Measurements from ENCODE around the gene AQP1.
A peak's percentile ranks its signal among the peaks of the same experiment; 100 is the strongest.

AQP1 gene

DNA sequence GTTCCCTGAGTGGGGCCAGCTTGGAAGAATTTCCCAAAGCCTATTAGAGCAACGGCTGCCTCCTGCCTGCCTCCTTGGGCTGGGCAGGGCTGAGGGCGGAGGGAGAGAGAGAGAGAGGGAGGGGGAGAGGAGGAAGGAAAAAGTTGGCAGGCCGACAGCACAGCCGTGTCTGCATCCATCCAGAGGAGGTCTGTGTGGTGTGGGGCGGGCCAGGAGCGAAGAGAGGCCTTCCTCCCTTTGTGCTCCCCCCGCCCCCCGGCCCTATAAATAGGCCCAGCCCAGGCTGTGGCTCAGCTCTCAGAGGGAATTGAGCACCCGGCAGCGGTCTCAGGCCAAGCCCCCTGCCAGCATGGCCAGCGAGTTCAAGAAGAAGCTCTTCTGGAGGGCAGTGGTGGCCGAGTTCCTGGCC lies at the start of gene AQP1:
TSS of gene AQP1 (plus strand) at position 293 of the 409 bp plus-strand sequence. CDS start at position 350, 57 bp downstream.
- DNase-seq: peak in 1 of 2 experiments; percentile 57

DNA sequence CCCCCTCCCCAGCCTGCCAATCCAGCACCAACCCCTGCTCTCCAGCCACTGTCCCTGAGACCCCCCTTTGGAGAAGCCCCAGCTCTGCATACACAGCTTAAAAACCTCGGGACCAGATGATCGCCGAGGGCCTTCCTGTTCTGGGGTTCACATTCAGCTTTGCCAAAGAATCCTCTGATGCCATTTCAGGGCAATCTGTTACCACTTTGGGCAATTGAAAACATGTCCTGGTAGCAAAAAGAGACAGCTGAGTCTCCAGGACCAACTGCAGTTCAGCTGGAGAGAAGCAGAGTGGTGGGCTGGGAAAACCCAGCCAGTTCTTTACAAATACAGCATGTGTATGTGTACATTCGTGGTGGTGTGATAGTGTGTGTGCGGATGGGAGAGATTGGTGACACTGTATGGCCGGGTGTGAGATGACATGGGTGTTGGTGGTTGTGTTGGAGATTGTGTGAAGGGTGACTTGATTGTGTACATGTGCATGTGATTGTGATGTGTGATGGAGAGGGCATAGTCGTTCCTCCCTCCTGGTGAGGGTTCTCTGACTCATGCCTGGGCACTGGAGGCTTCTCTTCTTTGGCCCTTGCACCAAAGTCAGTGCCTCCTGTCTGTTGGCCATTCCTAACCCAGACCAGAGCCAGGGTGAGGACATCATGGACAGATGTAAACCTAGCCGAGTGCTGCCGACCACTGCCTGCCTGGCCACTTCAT lies 48.5 kb upstream of the AQP1 start:
- no peak for DNase-seq

DNA sequence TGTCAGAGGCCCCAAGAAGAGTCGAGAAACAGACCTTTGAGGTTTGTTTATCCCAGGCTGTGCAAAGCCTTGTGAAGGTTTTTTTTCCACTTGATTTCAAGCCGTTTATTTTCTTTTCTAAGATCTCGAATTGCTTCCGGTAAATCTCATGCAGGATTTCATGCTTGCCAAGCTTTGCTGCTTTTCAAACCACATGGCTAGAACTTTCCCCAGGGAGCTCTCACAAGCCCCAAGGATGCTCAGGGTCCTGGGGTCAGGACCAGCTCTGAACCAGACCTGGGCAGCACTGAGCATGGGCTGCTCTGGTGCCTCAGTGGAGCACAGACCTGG lies 48.0 kb upstream of the AQP1 start:
- no peak for DNase-seq

DNA sequence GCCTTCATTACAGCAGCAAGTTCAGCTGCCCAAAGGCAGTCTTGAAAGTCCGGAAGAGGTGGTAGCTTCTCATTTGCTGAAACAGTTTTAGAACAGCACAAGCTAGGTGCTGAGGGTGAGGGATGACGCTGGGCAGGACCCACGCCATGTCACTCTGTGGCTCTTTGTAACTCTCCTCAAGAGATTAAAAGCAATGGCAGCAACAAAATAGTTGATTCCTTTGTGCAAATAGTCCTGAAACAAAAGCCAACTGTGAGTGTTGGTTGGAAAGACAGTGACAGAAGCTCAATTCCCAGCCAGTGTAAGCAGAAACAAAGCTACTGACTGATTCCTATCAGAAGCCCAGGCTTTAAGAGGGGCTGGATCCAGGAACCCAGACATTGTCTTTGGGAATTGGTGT lies 47.6 kb upstream of the AQP1 start:
- DNase-seq: no peak

DNA sequence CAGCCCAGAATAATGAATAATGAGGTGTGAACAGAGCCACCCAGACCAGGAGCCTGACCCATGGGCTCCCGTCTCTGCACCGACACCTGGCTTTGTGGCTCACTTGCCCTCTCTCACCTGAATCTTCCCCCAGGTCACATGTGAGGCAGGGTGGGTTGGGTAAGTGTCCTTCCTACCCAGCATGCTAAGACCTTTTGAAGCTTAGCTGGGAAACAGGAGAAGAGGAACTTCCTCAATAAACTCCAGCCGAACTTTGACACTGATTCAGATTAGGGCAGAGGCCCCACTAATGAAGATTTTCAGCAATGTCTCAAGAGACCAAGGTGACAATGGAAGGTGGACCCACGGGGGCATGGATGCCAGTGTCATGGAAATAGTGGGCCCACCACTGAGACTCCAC lies 46.6 kb upstream of the AQP1 start:
- no peak for DNase-seq

DNA sequence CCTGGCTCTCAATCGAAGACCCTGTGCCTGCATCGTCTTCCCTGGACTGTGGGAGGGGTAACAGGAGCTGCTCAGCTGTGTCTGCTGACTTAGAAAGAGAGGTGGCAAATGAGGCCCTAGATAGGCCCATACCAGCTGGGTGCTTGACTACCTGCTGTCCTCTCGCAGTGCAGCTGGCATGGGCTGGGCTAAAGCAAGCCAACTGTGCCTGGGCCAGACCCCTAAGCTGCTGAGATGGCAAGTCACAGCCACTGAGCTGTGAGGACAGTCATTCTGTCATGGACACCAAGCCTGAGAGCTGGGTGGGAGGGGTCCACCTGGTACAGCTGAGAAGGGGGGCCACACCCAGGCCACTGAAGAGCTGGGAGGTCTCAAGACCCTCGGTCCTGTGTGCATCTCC lies 45.8 kb upstream of the AQP1 start:
- DNase-seq: peak in 1 of 2 experiments; percentile 26

DNA sequence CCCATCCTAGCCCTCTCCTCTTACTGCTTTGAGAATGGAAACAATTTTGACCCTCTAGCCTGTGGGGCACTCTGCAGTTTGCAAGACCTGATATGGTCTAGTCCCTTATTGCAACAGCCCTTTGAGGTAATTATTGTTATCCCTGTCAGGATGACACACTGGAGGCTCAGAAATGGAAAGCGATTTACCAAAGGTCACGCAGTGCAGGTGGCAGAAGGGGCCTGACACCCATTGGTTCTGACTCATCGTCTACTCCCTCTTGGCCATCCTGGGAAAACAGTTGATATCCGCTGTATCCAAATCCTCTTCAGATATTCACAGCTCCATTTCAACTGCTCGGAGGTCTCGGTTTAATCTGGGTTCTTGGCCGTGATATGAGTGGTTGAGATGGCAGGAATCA lies 44.7 kb upstream of the AQP1 start:
- DNase-seq: no peak

DNA sequence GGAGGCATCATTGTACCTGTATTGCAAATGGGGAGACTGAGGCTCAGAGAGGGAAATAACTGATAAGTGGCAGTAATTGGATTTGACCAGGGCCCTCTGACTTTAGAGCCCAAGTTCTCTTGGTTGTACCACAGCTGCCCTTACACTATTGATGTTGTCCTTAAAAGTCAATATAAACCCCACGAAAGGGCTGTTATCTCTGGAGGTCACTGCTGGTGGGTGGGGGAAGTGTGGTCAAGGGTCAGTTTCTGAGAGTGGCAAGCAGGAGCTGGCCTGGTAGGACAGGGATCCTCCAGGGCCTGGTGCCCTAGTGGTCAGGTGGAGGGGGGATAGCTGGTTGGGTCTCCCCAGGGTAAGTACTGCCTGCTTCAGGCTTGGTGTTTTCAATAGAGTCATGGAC lies 44.2 kb upstream of the AQP1 start:
- DNase-seq: no peak

DNA sequence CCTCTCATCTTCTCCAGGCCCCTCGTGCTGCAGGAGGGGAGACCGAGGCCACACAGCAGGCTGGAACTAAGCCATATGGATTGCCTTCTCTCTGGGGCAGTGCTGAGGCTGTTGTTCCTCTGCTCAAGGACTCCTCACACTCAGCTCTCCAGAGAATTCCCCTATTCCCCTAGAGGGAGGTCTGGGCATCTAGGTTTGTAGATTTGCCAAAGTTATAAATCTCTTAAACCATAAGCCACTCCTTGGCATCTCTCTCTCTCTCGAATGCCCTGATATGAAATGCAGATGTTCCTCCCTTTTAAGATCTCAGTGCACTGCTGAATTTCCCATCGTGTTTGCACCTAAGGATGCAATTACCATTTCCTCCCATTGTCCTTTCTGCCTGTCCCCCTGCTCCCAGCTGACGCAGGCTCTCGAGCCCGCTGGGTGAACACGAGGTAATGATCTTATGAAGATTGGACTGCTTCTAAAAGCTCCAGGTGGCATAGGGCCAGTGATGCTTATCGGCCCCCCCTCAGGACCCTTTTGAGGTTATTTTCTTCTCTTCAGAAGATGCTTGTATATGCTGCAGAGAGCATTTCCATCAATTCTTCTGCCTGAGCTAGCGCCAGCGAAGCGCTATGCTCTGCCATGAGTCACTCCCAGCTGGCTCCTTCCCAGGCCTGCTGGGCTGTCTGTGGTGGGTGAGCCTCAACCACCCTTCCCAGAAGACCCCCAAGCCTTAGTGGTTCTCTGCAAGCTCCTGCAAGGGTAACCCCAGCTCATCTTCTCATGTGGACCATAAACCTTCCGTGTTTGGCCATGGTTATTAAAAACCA lies 41.6 kb upstream of the AQP1 start:
- DNase-seq: peak; percentile 40 to 73

DNA sequence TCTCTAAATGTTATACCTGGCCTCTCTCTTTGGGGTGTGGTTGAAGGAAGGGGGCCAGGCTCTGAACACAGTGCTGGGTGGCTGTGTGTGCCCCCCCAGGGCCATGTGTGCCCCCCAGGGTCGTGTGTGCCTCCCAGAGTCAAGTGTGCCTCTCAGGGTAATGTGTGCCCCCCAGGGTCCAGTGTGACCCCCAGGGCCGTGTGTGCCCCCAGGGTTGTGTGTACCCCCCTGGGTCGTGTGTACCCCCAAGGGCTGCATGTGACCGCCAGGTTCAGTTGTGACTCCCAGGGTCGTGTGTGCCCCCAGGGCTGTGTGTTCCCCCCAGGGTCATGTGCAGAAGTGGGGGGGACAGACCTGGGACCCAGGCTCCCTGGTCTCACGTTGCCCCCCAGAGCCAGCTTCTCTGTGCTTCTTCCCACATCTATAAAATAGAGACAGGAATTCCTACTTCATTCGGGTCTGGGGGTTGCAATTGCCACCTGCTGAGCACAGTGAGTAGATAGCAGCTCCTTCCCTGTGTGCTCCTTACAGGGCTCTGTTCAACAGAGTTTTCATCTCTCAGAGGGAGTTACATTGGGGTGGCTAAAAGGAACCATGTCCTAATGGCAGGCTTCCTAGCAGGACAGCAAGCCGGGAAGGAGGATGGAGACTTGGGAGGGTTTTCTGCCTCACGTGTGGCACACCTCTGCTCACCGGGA lies 40.7 kb upstream of the AQP1 start:
- DNase-seq: no peak

DNA sequence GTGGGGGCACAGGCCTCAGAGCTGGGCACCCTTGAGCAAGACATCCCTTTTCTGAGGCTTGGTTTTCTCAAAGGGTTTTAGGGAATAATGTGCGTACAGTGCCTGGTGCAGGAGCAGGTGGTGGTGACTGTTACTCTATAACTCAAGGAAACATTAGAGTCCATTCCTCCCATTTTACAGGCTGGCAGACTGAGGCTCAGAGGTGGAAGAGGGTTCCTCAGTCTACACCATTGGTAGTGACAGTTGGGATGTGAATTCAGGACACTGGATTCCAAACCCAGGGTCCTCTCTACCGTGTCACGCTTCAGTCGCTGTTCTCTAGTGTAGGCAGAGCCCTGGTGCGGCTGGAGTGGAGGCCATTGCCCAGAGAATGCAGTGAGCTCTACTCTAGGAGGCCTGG lies 40.0 kb upstream of the AQP1 start:
- DNase-seq: no peak

DNA sequence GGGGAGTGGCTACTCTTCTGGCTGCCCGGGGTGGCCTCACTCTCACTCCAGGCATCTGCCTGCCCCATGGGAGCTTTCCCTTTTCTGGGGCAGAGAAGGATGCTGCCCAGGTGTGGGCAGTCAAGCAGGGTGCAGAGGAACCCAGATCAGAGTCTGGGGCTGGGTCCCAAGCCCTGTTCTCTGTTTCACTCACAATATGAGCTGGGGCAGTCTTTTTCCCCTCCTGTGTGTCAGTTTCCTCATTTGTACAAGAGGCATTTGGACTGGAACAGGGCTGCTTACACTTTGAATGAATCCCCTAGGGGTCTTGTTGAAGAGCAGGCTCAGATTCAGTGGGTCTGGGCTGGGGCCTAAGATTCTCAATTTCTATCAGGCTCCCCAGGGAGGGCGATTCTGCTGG lies 38.4 kb upstream of the AQP1 start:
- no peak for DNase-seq

DNA sequence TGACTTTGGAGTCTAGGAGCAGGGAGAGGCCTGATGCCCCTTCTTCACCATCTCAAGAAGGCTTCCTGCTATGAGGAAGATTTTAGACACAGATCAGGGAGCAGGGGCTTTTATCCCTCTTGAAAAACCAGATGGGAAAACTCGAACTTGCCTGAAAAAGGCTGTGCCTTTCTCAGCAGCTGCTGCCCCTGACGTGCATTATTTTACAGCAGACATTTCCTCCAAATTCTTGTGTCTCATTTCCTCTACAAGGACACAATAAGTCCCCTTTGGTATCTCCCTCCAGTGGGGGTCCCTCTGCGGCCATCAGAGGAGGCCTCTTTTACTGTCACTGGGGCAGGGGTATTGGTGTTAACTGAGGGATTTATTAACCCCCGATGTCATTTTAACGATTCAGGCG lies 38.0 kb upstream of the AQP1 start:
- no peak for DNase-seq

DNA sequence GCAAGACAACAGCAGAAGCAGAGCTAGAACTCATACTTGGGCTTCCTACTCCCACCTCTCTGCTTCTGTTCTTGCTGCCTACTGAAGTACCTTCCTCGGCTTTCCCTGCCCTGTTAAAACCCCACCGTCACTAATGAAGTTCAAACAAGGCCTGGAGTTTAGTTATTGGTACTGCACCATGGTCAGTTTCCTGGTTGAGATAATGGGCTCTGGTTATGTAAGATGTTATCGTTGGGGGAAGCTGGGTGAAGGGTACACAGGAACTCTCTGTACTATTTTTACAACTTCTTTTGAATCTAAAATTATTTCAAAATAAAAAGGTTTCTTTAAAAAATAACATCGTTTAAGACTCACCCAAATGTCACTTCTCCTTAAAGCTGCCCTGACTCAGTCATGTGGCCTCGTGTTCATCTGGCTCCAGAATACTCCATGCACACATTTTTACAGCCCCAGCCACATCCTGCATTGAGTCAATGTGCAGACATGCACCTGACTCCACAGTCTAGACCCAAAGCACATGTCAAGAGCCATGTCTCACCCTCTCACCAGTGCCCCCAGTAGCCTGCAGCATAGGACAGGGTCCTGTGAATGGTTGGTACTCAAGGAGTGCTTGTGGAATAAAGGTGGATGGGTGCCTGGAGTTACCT lies 36.9 kb upstream of the AQP1 start:
- DNase-seq: no peak

DNA sequence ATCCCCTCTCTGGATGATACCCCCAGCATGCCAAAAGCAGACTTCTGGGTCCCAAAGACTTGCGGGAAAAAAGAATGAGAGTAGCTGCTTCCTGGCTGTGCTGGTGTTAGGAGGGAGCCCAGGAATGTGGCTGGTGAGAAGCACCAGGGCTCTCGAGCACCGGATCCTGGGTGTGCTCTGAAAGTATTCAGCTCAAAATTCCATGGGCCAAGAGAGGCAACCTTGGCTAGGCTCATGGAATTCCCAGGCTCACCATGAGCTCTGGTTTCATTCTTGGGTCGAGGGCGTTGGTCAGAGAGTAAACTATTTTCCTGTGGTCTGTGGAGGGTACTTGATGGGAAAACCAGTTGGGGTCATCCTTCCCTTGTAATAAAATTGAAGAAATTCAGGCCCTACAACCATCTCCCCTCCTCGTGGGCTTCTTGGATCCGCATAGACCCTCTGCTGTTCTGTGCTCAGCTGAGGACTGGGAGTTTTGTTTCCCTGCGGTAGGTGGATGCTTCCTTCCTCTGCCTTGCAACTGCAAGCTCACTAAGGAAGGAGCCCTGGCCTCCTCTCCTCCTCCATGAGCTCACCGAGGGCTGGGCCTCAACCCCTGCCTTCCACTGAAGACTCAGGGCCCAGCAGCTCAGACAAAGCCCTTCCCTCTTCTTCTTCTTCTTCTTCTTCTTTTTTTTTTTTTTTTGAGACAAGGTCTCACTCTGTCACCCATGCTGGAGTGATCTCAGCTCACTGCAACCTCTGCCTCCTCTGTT lies 34.5 kb upstream of the AQP1 start:
- DNase-seq: no peak

DNA sequence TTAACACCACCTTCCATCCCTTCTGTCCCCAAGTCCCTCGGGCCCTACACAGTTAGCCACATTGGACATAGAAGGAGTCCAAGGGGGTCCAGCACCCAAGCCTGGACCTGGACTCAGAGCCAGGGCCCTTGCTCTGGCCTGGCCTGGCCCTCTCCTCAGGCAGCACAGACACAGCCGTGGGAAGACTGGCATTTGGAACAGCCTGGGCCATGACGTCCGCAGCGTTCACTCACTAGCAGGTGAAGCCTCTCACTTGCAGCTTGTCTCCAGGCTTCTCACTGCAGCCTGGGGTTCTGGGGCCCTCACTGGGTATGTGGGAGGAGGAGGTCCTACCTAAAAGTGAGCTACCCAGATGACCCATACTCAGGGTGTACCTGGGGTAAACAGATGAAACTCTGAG lies 33.7 kb upstream of the AQP1 start:
- DNase-seq: no peak

DNA sequence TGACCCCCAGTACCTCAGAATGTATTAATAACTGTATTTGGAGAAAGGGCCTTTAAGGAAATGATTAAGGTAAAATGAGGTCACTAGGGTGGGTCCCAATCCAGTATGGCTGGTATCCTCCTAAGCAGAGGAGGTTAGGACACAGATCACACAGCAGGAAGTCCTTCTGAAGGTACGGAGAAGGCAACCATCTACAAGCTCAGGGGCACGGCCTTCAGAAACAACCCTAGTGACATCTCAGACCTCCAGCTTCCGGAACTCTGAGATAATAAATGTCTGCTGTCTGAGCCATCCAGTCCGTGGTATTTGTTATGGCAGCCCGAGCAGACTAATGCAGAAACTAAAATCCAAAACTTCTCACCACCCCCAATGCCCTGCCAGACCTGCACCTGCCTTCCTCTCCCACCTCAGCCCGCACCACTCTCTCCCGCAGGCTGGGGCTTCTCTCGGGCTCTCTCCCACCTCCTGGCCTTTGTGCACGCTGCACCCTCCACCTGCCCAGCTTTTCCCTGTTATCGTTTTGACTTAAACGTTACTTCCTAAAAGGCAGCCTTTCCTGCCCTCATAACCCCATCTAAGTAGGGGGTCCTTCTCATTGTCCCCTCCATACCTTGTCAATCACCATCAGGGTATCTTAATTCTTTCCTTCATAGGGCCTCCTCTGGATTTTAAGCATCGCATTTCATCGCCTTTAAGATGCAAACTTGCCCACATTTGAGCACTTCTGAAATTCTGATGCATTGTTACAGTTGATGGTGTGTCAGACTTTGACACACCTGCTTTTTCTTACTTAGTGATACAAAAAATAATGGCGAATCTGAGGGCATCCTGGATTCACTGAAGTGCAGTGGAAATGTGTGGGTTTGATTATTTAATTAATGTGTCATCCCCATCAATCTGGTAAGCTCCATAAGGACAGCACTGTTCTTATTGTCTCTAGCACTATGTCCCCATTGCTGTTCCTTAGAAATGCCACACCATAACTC lies 32.2 kb upstream of the AQP1 start:
- DNase-seq: no peak

DNA sequence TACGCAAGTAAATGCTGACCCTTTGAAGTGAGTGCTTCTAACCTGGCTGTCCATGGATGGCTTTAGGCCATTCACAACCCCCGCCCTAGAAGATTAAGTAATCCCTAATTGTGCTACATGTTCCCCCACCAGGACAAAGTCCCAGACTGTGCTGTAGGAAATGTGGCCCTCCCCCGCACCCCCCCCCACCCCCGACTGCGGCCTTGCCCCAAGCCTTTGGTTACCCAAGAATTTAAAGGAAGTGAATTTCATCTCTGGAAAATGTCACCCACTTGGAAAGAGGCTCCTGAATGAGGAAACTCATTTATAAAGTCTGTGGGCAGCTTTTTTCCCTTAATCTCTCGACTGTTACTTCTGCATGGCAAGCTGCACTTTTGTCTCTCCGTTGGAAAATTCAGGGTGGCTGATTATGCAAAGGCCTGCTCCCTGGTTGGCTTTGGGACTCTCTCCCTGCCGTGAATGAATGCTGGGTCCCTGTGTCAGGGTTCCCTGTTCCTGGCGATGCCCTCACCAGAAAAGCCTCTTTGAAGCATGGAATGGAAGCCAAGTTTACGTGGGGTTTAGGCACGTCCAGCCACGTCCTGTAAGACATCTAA lies 31.4 kb upstream of the AQP1 start:
- no peak for DNase-seq

DNA sequence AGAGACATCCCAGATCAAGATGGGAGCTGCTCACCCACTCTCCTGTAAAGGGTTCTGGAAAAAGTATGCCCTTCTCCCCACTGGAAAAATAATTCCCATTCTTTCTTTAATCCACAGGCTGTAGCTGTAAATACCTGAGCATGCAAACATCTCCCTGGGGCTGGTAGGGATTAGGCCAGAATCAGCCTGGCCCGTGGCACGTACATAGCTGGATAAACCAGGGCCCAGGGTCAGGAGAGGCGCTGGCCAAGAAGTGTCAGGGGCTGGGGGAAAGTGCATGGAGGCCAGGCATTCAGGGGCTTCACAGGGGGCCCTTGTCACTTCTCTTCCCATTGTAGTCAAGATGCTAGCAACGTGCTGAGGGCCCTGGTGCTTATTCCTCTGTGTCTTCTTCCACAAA lies 30.7 kb upstream of the AQP1 start:
- no peak for DNase-seq

DNA sequence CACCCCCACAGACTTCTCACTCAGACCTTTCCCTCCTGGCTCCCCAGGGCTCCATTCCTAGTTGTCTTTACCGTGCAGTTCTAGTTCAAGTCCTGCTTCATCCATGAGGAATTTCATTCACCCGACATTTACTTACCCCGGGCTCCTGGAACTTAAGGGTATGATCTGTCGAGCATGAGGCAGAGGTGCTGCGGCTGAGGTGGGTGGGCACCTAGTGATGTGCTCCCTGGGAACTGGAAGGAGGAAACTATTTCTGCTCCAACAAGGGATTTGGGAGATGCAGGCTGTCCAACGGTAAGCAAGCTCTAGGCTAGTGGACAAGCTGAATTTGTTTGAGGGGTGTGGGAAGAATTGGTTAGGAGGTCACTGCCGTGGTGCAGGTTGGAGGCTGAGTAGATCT lies 30.2 kb upstream of the AQP1 start:
- no peak for DNase-seq

DNA sequence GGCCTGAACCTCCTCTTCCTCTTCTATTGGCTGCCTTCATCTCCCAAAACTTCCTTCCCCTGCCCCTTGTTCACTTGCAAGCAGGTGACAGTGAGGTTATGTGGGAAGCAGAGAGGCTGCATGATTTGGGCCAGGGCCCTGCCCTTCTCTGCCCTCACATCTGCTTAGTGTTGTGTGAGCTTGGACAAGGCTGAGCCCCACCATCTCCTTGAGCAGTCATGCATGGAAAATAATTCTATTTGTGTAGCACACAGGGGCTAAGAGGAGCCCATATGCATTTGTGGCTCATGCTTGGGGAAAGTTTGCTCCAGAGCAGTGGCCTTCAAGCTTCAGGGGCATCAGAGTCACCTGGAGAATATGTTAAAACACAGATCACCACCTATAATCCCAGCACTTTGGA lies 26.8 kb upstream of the AQP1 start:
- no peak for DNase-seq
